ENCODE measurements around the gene ARID1A. TPM values are rescaled to one million over a fixed set of nuclear protein-coding genes. Genes with fewer than 3 reads are reported as not detected.

The ARID1A gene
- polyA plus RNA-seq, 3 donors: 6.6 to 84.4 (median 9.5) TPM

GRCh38 chr1:26677306-26678115 lies 18.3 kb upstream of the ARID1A start:
- Mint-ChIP-seq H3K9me3 (no peaks in the 10 kb centered on the region), H3K36me3 (no peaks in the 10 kb centered on the region), H3K4me3 (peak overlapping the region; percentile 68 to 94), H3K4me1 (peaks cover 33% of the 10 kb centered on the region), H3K27me3 (ENCODE audit: low read depth in 3 of 3) (no peaks in the 10 kb centered on the region), H3K27ac (peak overlapping the region; percentile 85 to 97 (median 95))
- H3K36me3 ChIP-seq (replicated peaks in 1 of 2; ENCODE audit: control insufficient read depth in 1 of 2, insufficient read depth in 2 of 2, low read length in 2 of 2): no peaks in the 10 kb centered on the region
- H2AFZ ChIP-seq (ENCODE audit: insufficient read depth, low read depth, low read length, poor library complexity, severe bottlenecking): peak overlapping the region; percentile 75
- H3K27ac ChIP-seq (ENCODE audit: low read depth in 1 of 2, low read length in 2 of 2): peak overlapping the region; percentile 60 to 83
- WGBS (ENCODE audit: insufficient coverage): 0% methylated on average over 4 of the region's 9 CpGs
- peak; percentile 75 to 88 (median 87) for DNase-seq
- H3K4me2 ChIP-seq (replicated peaks; ENCODE audit: extremely low read depth, low read length, poor library complexity, severe bottlenecking): peak overlapping the region; percentile 73
- H3K27me3 ChIP-seq (ENCODE audit: control insufficient read depth in 2 of 2, insufficient read depth in 2 of 2, low read length in 2 of 2): no peaks in the 10 kb centered on the region
- H3K4me3 ChIP-seq (replicated peaks in 1 of 3; ENCODE audit: low read depth in 2 of 3, low read length in 3 of 3): peak overlapping the region; percentile 33 to 68 (median 45)
- peak; percentile 75 for TF ChIP-seq CTCF (IDR thresholded peaks at IDR 0.05)
- intact Hi-C loops (cut with micrococcal nuclease): no loop called here
- no peaks in the 10 kb centered on the region for H4K20me1 ChIP-seq (ENCODE audit: insufficient read depth, low read length)
- no peaks in the 10 kb centered on the region for H3K79me2 ChIP-seq (ENCODE audit: insufficient read depth, low read length)
- peaks cover 25 to 34% of the 10 kb centered on the region in 2 donors for H3K4me1 ChIP-seq (ENCODE audit: control insufficient read depth in 1 of 2, insufficient read depth in 2 of 2, low read length in 2 of 2)
- H3K9ac ChIP-seq (ENCODE audit: insufficient read depth, low read length, poor library complexity, severe bottlenecking): peak overlapping the region; percentile 5
- H3K9me3 ChIP-seq (replicated peaks in 1 of 2; ENCODE audit: control insufficient read depth in 1 of 2, insufficient read depth in 1 of 2, low read length in 2 of 2): no peaks in the 10 kb centered on the region

- no peak for TF ChIP-seq CTCF (IDR thresholded peaks at IDR 0.05)
- Mint-ChIP-seq H3K4me1 (peaks cover 27% of the 10 kb centered on the region), H3K27me3 (ENCODE audit: low read depth in 3 of 3) (no peaks in the 10 kb centered on the region), H3K27ac (peak overlapping the region in 1 of 7 donors; percentile 40), H3K36me3 (no peaks in the 10 kb centered on the region), H3K9me3 (no peaks in the 10 kb centered on the region), H3K4me3 (no peak overlapping the region)
- Histone ChIP-seq H3K9me3 (replicated peaks in 1 of 2; ENCODE audit: control insufficient read depth in 1 of 2, insufficient read depth in 1 of 2, low read length in 2 of 2) (no peaks in the 10 kb centered on the region), H2AFZ (ENCODE audit: insufficient read depth, low read depth, low read length, poor library complexity, severe bottlenecking) (no peak overlapping the region), H3K4me3 (replicated peaks in 1 of 3; ENCODE audit: low read depth in 2 of 3, low read length in 3 of 3) (no peak overlapping the region), H3K4me2 (replicated peaks; ENCODE audit: extremely low read depth, low read length, poor library complexity, severe bottlenecking) (no peak overlapping the region), H3K27me3 (ENCODE audit: control insufficient read depth in 2 of 2, insufficient read depth in 2 of 2, low read length in 2 of 2) (no peaks in the 10 kb centered on the region), H4K20me1 (ENCODE audit: insufficient read depth, low read length) (no peaks in the 10 kb centered on the region), H3K4me1 (ENCODE audit: control insufficient read depth in 1 of 2, insufficient read depth in 2 of 2, low read length in 2 of 2) (peaks cover 18 to 24% of the 10 kb centered on the region in 2 donors), H3K36me3 (replicated peaks in 1 of 2; ENCODE audit: control insufficient read depth in 1 of 2, insufficient read depth in 2 of 2, low read length in 2 of 2) (no peaks in the 10 kb centered on the region), H3K79me2 (ENCODE audit: insufficient read depth, low read length) (no peaks in the 10 kb centered on the region), H3K9ac (ENCODE audit: insufficient read depth, low read length, poor library complexity, severe bottlenecking) (no peak overlapping the region), H3K27ac (ENCODE audit: low read depth in 1 of 2, low read length in 2 of 2) (no peak overlapping the region)
- intact Hi-C loops (cut with micrococcal nuclease): no loop called here
- WGBS (ENCODE audit: insufficient coverage): no CpG with 5 or more reads among the region's 4 CpGs
- no peak for DNase-seq
Observed at GRCh38 chr1:26684763-26685508, 10.9 kb upstream of the ARID1A start.
